ENCODE measurements around the gene PLPPR3. TPM values are rescaled to one million over a fixed set of nuclear protein-coding genes. Genes with fewer than 3 reads are reported as not detected.

PLPPR3 gene
- total and polyA plus RNA-seq, 9 of the 15 experiments (the other 6 are each of a cell fraction or from before 2014, with no cell fraction given): 0.01 to 48.2 (median 8.6) TPM

GRCh38 chr19:805600-806550, 15.9 kb downstream of the PLPPR3 start (continued):
- TF ChIP-seq CHD7 (IDR thresholded peaks at IDR 0.05; ENCODE audit: low read depth, low read length): no peak
- TF ChIP-seq ZBTB7A (IDR thresholded peaks at IDR 0.05; ENCODE audit: borderline replicate concordance, control insufficient read depth, low read depth, low read length): peak; percentile 16; the same call in 1 of the 2 replicates
- TF ChIP-seq GMEB1 (CRISPR knock-in tag; IDR thresholded peaks at IDR 0.05): no peak
- TF ChIP-seq FOXM1 (IDR thresholded peaks at IDR 0.05; ENCODE audit: low read depth): no peak
- TF ChIP-seq FOXM1 (CRISPR knock-in tag; IDR thresholded peaks at IDR 0.05; ENCODE audit: low read depth): no peak
- TF ChIP-seq POLR2B (IDR thresholded peaks at IDR 0.05; ENCODE audit: low read depth, partially characterized antibody): peak; percentile 22
- TF ChIP-seq KAT2B (IDR thresholded peaks at IDR 0.05; ENCODE audit: low read depth, low read length): no peak

Measured in K562 (cell line).